HepG2 (cell line): ENCODE data around the gene TUBB4B. TPM values are rescaled to one million over a fixed set of nuclear protein-coding genes. Genes with fewer than 3 reads are reported as not detected.
A peak's percentile ranks its signal among the peaks of the same experiment; 100 is the strongest.

ENCODE experiments used
- ARID2 ChIP-seq: sonication (generic); formaldehyde crosslinking; IDR thresholded peaks from 2 replicates; pipeline ENCODE4 v1.8.1; 2022; ENCODE audit warnings: mild to moderate bottlenecking, missing genetic modification reagents, borderline replicate concordance
- CC2D1A ChIP-seq: sonication (generic); formaldehyde crosslinking; IDR thresholded peaks from 2 replicates; pipeline ENCODE4 v1.8.1; 2023; ENCODE audit warnings: mild to moderate bottlenecking, missing genetic modification reagents
- CHD4 ChIP-seq: fragments of 200-600 bp; sonication (generic); IDR thresholded peaks from 2 replicates; pipeline ENCODE4 v1.7.0; 2017; ENCODE audit warnings: mild to moderate bottlenecking, low read length, borderline replicate concordance
- HDAC2 ChIP-seq: sonication (generic); formaldehyde crosslinking; IDR thresholded peaks from 2 replicates; pipeline ENCODE4 v1.4.0; 2020; ENCODE audit warnings: missing genetic modification reagents
- HMG20B ChIP-seq: conservative IDR thresholded peaks from 2 replicates; pipeline ENCODE4 v1.6.1; 2016; ENCODE audit warnings: missing genetic modification reagents, missing compliant biosample characterization
- IRX3 ChIP-seq: sonication (generic); formaldehyde crosslinking; IDR thresholded peaks from 2 replicates; pipeline ENCODE4 v1.8.1; 2023; ENCODE audit warnings: mild to moderate bottlenecking, low read depth, missing genetic modification reagents, borderline replicate concordance
- KLF16 ChIP-seq, 2 experiments: sonication (generic) in 1 of 2; formaldehyde crosslinking in 1 of 2; IDR thresholded peaks; 2 replicates each; pipeline versions ENCODE4 v1.6.1 to v1.8.0; 2016 to 2023; ENCODE audit warnings: missing genetic modification reagents in 2 of 2, missing compliant biosample characterization in 1 of 2
- MBNL3 ChIP-seq: fragments of 250-450 bp; sonication (Bioruptor Pico); conservative IDR thresholded peaks from 2 replicates; pipeline ENCODE4 v1.8.0; 2022; ENCODE audit warnings: mild to moderate bottlenecking, inconsistent platforms
- MXI1 ChIP-seq: IDR thresholded peaks from 3 replicates; pipeline ENCODE4 v1.6.1; 2012; ENCODE audit warnings: low read depth, low read length, inconsistent platforms, borderline replicate concordance
- RAD21 ChIP-seq: fragments of 450-650 bp; formaldehyde crosslinking; IDR thresholded peaks from 2 replicates; pipeline ENCODE4 v1.5.0; 2020; ENCODE audit warnings: mild to moderate bottlenecking
- RFXANK ChIP-seq: IDR thresholded peaks from 2 replicates; pipeline ENCODE4 v1.6.1; 2016
- TEAD2 ChIP-seq: sonication (generic); formaldehyde crosslinking; IDR thresholded peaks from 2 replicates; pipeline ENCODE4 v1.9.0; 2021; ENCODE audit warnings: missing genetic modification reagents
- ZFP41 ChIP-seq: sonication (generic); formaldehyde crosslinking; IDR thresholded peaks from 2 replicates; pipeline ENCODE4 v1.4.0; 2020; ENCODE audit warnings: mild to moderate bottlenecking, missing genetic modification reagents, borderline replicate concordance
- ZNF260 ChIP-seq: sonication (generic); formaldehyde crosslinking; IDR thresholded peaks from 2 replicates; pipeline ENCODE4 v1.4.0; 2020; ENCODE audit warnings: missing genetic modification reagents, low read depth, mild to moderate bottlenecking, borderline replicate concordance
- ZNF326 ChIP-seq: sonication (generic); formaldehyde crosslinking; IDR thresholded peaks from 2 replicates; pipeline ENCODE4 v1.4.0; 2020; ENCODE audit warnings: missing genetic modification reagents, borderline replicate concordance
- ZNF354B ChIP-seq: sonication (generic); formaldehyde crosslinking; IDR thresholded peaks from 2 replicates; pipeline ENCODE4 v1.8.0; 2022; ENCODE audit warnings: mild to moderate bottlenecking, missing genetic modification reagents
- ZNF367 ChIP-seq: sonication (generic); formaldehyde crosslinking; IDR thresholded peaks from 2 replicates; pipeline ENCODE4 v1.4.0; 2020; ENCODE audit warnings: missing genetic modification reagents, borderline replicate concordance
- ZNF75D ChIP-seq: sonication (generic); formaldehyde crosslinking; IDR thresholded peaks from 2 replicates; pipeline ENCODE4 v1.8.1; 2023; ENCODE audit warnings: missing genetic modification reagents, mild to moderate bottlenecking, borderline replicate concordance
- ZNF773 ChIP-seq: sonication (generic); formaldehyde crosslinking; IDR thresholded peaks from 2 replicates; pipeline ENCODE4 v1.4.0; 2020; ENCODE audit warnings: missing genetic modification reagents, borderline replicate concordance
- polyA plus RNA-seq, 8 experiments: library from polyadenylated mRNA; depleted of rRNA in 3 of 8; stranded (reverse) in 7 of 8; unstranded in 1 of 8; fragments of >200 nt; fragmentation: Illumina TruSeq in 4 of 8; extraction: Trizol in 4 of 8; gene quantifications; 2 replicates each; pipeline versions ENCODE4 v1.2.1 to v1.2.3, GENCODE V29; 2011 to 2016; ENCODE audit warnings: low read depth in 4 of 8, missing spikeins in 1 of 8, mixed read lengths in 1 of 8; ENCODE audit not compliant: insufficient read depth in 1 of 8
- total RNA-seq, 5 experiments: library from RNA; depleted of rRNA; stranded (reverse); fragments of >200 nt; fragmentation: Illumina TruSeq; extraction: Trizol; gene quantifications; 2 replicates each; pipeline ENCODE4 v1.2.3, GENCODE V29; 2016; ENCODE audit warnings: low read depth in 1 of 5
- TF ChIP-seq, protein P1 (sequence below): sonication (generic); formaldehyde crosslinking; IDR thresholded peaks from 2 replicates; pipeline ENCODE4 v1.8.0; 2022; ENCODE audit warnings: mild to moderate bottlenecking, missing genetic modification reagents; ENCODE audit not compliant: insufficient replicate concordance
- TF ChIP-seq, protein P2 (sequence below): sonication (generic); formaldehyde crosslinking; IDR thresholded peaks from 2 replicates; pipeline ENCODE4 v1.5.1; 2020; ENCODE audit warnings: mild to moderate bottlenecking, missing genetic modification reagents, moderate library complexity
- TF ChIP-seq, protein P3 (sequence below): IDR thresholded peaks from 2 replicates; pipeline ENCODE4 v1.6.1; 2016; ENCODE audit warnings: missing compliant biosample characterization, missing genetic modification reagents, borderline replicate concordance

TUBB4B gene
- total and polyA plus RNA-seq, 2 of the 13 experiments (the other 11 are each of a cell fraction or from before 2014, with no cell fraction given): 182 to 412 TPM

DNA sequence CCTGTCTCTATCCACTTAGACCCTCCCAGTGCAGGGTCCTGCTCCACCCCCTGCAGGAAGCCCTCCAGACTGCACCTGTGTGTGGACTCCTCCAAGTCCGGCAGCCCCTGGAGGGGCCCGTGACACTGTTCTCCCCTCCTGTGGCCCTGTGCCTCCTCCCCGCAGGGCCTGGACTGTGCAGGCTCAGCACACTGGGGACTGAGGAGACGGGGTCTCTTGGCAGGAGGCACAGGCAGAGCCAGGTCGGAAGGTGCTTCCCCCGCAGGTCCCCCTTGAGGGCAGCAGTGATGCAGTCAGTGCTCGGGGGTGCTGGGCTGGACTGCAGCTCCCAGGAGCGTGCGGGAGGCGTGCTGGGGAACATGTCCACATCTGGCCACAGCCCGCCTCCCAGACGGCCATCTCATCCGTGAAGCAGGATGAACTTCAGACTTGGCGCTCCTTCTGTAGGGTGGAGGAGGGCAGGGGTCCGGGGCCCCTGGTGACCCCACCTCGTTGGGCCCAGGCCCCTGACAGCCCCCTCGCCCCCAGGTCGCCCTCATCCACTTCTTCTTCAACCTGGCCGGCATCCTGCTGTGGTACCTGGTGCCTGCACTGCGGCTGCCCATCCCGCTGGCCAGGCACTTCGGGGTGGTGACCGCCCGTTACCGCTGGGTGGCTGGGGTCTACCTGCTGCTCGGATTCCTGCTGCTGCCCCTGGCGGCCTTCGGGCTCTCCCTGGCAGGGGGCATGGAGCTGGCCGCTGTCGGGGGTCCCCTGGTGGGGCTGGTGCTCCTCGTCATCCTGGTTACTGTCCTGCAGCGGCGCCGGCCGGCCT is 5.5 kb upstream of the TUBB4B start (continued):
- TF ChIP-seq, protein P1, sequence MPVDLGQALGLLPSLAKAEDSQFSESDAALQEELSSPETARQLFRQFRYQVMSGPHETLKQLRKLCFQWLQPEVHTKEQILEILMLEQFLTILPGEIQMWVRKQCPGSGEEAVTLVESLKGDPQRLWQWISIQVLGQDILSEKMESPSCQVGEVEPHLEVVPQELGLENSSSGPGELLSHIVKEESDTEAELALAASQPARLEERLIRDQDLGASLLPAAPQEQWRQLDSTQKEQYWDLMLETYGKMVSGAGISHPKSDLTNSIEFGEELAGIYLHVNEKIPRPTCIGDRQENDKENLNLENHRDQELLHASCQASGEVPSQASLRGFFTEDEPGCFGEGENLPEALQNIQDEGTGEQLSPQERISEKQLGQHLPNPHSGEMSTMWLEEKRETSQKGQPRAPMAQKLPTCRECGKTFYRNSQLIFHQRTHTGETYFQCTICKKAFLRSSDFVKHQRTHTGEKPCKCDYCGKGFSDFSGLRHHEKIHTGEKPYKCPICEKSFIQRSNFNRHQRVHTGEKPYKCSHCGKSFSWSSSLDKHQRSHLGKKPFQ (CRISPR knock-in tag): peak; percentile 67
- peak; percentile 1; the same call in 1 of the 3 replicates for TF ChIP-seq MXI1
- 0 out of 2 replicates have a peak, but pooled peaks have one; percentile 41 for TF ChIP-seq IRX3 (CRISPR knock-in tag)
- TF ChIP-seq TEAD2 (CRISPR knock-in tag): no peak
- TF ChIP-seq CHD4: no peak
- no peak for TF ChIP-seq ZNF75D
- TF ChIP-seq, protein P2, sequence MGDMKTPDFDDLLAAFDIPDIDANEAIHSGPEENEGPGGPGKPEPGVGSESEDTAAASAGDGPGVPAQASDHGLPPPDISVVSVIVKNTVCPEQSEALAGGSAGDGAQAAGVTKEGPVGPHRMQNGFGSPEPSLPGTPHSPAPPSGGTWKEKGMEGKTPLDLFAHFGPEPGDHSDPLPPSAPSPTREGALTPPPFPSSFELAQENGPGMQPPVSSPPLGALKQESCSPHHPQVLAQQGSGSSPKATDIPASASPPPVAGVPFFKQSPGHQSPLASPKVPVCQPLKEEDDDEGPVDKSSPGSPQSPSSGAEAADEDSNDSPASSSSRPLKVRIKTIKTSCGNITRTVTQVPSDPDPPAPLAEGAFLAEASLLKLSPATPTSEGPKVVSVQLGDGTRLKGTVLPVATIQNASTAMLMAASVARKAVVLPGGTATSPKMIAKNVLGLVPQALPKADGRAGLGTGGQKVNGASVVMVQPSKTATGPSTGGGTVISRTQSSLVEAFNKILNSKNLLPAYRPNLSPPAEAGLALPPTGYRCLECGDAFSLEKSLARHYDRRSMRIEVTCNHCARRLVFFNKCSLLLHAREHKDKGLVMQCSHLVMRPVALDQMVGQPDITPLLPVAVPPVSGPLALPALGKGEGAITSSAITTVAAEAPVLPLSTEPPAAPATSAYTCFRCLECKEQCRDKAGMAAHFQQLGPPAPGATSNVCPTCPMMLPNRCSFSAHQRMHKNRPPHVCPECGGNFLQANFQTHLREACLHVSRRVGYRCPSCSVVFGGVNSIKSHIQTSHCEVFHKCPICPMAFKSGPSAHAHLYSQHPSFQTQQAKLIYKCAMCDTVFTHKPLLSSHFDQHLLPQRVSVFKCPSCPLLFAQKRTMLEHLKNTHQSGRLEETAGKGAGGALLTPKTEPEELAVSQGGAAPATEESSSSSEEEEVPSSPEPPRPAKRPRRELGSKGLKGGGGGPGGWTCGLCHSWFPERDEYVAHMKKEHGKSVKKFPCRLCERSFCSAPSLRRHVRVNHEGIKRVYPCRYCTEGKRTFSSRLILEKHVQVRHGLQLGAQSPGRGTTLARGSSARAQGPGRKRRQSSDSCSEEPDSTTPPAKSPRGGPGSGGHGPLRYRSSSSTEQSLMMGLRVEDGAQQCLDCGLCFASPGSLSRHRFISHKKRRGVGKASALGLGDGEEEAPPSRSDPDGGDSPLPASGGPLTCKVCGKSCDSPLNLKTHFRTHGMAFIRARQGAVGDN (CRISPR knock-in tag): peak; percentile 86
- TF ChIP-seq RAD21 (CRISPR knock-in tag): peak; percentile 20; the same call in 1 of the 2 replicates
- no peak for TF ChIP-seq ZFP41 (CRISPR knock-in tag)
- no peak for TF ChIP-seq ZNF260 (CRISPR knock-in tag)
- TF ChIP-seq MBNL3 (CRISPR knock-in tag): no peak
- TF ChIP-seq HMG20B (CRISPR knock-in tag): no peak
- TF ChIP-seq ZNF354B (CRISPR knock-in tag): peak; percentile 74; the same call in 1 of the 2 replicates
- no peak for TF ChIP-seq ARID2 (CRISPR knock-in tag)
- TF ChIP-seq HDAC2 (CRISPR knock-in tag): peak; percentile 60; the same call in 1 of the 2 replicates
- peak; percentile 52; the same call in 1 of the 2 replicates for TF ChIP-seq ZNF773 (CRISPR knock-in tag)
- no peak for TF ChIP-seq RFXANK
- TF ChIP-seq, protein P3, sequence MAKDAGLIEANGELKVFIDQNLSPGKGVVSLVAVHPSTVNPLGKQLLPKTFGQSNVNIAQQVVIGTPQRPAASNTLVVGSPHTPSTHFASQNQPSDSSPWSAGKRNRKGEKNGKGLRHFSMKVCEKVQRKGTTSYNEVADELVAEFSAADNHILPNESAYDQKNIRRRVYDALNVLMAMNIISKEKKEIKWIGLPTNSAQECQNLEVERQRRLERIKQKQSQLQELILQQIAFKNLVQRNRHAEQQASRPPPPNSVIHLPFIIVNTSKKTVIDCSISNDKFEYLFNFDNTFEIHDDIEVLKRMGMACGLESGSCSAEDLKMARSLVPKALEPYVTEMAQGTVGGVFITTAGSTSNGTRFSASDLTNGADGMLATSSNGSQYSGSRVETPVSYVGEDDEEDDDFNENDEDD (CRISPR knock-in tag): peak; percentile 61; the same call in 1 of the 2 replicates
- no peak for TF ChIP-seq CC2D1A (CRISPR knock-in tag)
- TF ChIP-seq KLF16 (CRISPR knock-in tag; IDR thresholded peaks at IDR 0.05): no peak
- TF ChIP-seq ZNF326 (CRISPR knock-in tag): no peak; the same call in 1 of the 2 replicates
- no peak for TF ChIP-seq ZNF367 (CRISPR knock-in tag)
